Measurements from ENCODE around the gene EXOC3. TPM values are rescaled to one million over a fixed set of nuclear protein-coding genes. Genes with fewer than 3 reads are reported as not detected.
"Not testable (repeated sequence)": the region's sequence is repeated elsewhere in the genome, so short reads cannot be mapped to it uniquely, and the experiment has no call there.

The EXOC3 gene
- total and polyA plus RNA-seq, 4 donors = 31.3 to 88.9 (median 59.9) TPM

DNA sequence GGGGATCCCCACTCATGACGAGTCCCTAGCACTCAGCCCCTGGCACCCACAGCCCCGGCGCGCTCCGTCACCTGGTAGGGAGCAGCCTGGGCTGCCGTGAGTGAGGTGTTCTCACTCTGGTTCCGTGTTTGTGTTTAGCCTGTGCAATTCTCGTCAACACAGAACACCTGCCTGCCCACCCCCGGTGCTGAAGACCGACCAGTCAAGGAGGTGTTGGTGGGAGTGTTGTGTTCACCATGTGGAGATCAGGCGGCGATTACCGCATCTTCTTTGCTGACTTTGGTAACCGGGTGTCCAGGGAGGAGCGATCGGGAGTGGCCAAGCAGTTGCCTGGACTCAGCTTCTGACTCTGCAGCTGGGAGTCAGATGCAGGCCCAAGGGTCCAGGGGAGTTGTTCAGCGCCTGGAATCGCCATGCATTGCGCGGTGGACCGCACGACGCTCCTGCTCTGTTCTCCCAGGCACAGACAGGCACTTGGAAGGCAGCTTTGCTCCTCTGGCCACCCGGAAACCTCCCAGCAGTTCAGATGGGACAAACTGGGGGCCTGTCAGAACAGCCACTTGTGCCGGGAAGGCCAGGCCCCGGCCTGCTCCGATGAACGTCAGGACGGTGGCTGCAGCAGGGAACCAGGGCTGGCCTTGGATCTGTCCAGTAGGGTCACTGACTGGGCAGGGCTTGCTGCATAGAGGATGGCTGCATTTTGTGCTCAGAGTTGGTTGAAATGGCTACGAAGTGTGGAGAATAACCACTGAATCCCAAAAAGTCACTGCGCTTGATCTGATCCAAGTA is 28.2 kb downstream of the EXOC3 start:
- intact Hi-C loops (cut with DNase I) = loop anchor here in 1 of 2 donors (10.0 kb wide), 1 partner anchor 144 kb away; the partner anchor contains the start of gene CEP72

DNA sequence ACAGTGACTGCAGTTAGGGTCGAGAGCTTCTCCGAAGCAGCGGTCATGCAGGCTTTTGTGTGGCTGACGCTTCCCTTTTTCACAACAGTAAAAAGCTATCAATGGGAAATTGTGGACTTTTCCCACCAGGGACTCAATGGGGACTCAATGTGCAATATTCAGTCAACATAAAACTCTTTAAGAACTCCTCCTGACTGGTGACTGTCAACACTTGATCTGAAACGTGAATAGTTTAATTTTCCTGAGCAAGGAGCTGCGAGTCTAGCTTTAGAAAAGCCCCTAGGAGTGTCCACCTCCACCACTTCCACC is 28.7 kb downstream of the EXOC3 start:
- Histone ChIP-seq H3K4me3 (ENCODE audit: low read length in 2 of 2) (no peak overlapping the region), H3K9me3 (ENCODE audit: control insufficient read depth, low read length) (no peaks in the 10 kb centered on the region), H3K36me3 (ENCODE audit: control insufficient read depth in 1 of 2, insufficient read depth in 2 of 2, low read length in 1 of 2) (no peaks in the 10 kb centered on the region), H3K4me1 (ENCODE audit: control insufficient read depth in 1 of 2, insufficient read depth in 2 of 2, low read length in 2 of 2) (no peaks in the 10 kb centered on the region), H3K27me3 (ENCODE audit: control insufficient read depth in 1 of 2, insufficient read depth in 2 of 2, low read length in 1 of 2) (no peaks in the 10 kb centered on the region), H3K27ac (ENCODE audit: low read depth in 1 of 2, low read length in 2 of 2) (no peak overlapping the region)
- WGBS, 2 donors = 80 to 88% methylated on average over 6 of the region's 6 CpGs
- DNase-seq (no peak), ATAC-seq (ENCODE audit: low FRiP score) (no peak)
- intact Hi-C loops (cut with DNase I) = loop anchor here in 1 of 2 donors (10.0 kb wide), 1 partner anchor 143 kb away; the partner anchor contains the start of gene CEP72

More for the DNA sequence above, 28.2 kb downstream of the EXOC3 start:
- no peak overlapping the region for H3K4me3 ChIP-seq (ENCODE audit: low read length in 2 of 2)
- no peaks in the 10 kb centered on the region for H3K36me3 ChIP-seq (ENCODE audit: control insufficient read depth in 1 of 2, insufficient read depth in 2 of 2, low read length in 1 of 2)
- no peak overlapping the region for H3K27ac ChIP-seq (ENCODE audit: low read depth in 1 of 2, low read length in 2 of 2)
- H3K27me3 ChIP-seq (ENCODE audit: control insufficient read depth in 1 of 2, insufficient read depth in 2 of 2, low read length in 1 of 2) = no peaks in the 10 kb centered on the region
- H3K4me1 ChIP-seq (ENCODE audit: control insufficient read depth in 1 of 2, insufficient read depth in 2 of 2, low read length in 2 of 2) = no peaks in the 10 kb centered on the region
- ATAC-seq (ENCODE audit: low FRiP score) = no peak
- 90 to 94% methylated on average over 31 of the region's 31 CpGs for WGBS, 2 donors
- no peaks in the 10 kb centered on the region for H3K9me3 ChIP-seq (ENCODE audit: control insufficient read depth, low read length)
- DNase-seq = peak; percentile 45 to 62

DNA sequence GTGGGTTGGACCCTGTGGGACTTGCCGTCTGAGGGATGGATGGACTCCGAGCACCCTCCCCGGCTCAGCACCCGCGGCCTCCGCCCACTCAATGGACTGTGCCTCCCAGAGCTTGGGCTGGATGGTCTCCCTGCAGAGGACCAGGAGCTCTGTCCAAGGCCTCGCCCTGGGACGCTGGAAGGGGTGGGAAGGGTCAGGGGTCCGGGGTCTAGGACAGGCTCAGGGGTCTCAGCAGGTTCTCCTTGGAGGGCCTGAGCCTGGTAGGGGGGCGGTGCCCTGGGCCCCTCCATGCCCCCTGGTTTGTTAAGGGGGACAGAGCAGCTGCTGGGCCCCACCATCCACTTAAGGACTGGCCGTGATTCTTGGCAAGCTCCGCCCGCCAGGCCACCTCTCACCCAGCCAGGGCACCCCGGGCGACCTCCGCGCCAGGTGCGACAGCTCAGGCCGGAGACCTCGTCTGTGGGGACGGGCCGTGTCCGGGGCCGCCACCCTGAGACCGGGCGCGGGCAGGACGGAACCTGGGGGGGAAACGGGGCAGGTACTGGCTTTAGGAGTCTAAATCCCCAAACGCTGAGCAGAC is 29.2 kb downstream of the EXOC3 start:
- peak; percentile 64 to 80 for DNase-seq
- intact Hi-C loops (cut with DNase I) = loop anchor here in 1 of 2 donors (10.0 kb wide), 1 partner anchor 143 kb away; the partner anchor contains the start of gene CEP72

DNA sequence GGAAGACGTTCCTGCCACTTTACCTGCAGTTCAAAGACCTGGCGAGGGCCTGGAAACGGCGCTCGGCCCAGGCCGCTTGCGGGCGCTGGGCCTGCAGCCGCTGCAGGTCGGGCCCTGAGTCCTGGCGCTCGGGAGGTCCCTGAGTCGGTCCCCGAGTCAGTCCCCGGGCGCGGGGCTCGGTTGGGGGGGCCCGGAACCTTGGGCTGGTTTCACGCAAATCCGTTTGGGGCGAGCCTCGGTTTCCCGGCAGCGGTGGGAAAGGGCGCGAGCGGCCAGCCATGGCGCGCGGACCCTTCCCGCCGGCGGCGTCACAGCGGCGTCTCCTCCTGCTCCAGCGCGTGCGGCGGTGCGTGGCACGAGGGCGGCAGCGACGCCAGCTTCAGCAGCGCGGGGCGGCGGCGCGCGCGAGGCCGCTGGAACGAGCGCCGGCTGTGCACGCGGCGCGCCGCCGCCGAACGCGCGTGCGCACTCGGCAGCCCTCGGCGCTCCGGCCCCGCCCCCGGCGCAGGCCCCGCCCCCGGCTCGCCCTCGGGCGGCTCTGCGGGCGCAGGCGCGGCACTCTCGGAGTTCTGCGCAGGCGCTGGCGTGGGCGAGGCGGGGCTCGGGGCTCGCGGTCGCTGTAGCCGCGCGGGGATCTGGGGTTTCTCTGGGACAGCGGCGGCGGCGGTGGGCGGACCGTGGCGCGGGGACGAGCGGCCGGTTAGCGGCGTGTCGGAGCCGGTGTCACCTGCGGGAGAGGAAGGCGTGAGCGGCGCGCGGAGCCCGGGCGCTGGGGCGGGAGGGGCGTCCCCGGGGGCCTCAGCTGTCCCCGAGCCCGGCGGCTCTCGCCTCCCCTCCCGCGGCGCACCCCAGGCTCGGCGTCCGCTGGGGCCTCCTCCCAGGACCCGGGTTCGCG is 29.9 kb downstream of the EXOC3 start:
- Histone ChIP-seq H3K4me3 (ENCODE audit: low read length in 2 of 2) (peak overlapping the region; percentile 71 to 82), H3K27me3 (ENCODE audit: control insufficient read depth in 1 of 2, insufficient read depth in 2 of 2, low read length in 1 of 2) (no peaks in the 10 kb centered on the region), H3K9me3 (ENCODE audit: control insufficient read depth, low read length) (no peaks in the 10 kb centered on the region), H3K4me1 (ENCODE audit: control insufficient read depth in 1 of 2, insufficient read depth in 2 of 2, low read length in 2 of 2) (no peaks in the 10 kb centered on the region), H3K27ac (ENCODE audit: low read depth in 1 of 2, low read length in 2 of 2) (no peak overlapping the region), H3K36me3 (ENCODE audit: control insufficient read depth in 1 of 2, insufficient read depth in 2 of 2, low read length in 1 of 2) (no peaks in the 10 kb centered on the region)
- intact Hi-C loops (cut with DNase I) = loop anchor here in 1 of 2 donors (10.0 kb wide), 1 partner anchor 142 kb away; the partner anchor contains the start of gene CEP72
- WGBS, 2 donors = 0 to 1% methylated on average over 46 to 137 of the region's 137 CpGs
- peak; percentile 91 to 97 for DNase-seq
- ATAC-seq (ENCODE audit: low FRiP score) = peak; percentile 89

More for the DNA sequence above, 29.2 kb downstream of the EXOC3 start:
- peak; percentile 37 for ATAC-seq (ENCODE audit: low FRiP score)
- Histone ChIP-seq H3K9me3 (ENCODE audit: control insufficient read depth, low read length) (no peaks in the 10 kb centered on the region), H3K27me3 (ENCODE audit: control insufficient read depth in 1 of 2, insufficient read depth in 2 of 2, low read length in 1 of 2) (no peaks in the 10 kb centered on the region), H3K27ac (ENCODE audit: low read depth in 1 of 2, low read length in 2 of 2) (no peak overlapping the region), H3K4me3 (ENCODE audit: low read length in 2 of 2) (peak overlapping the region; percentile 3 to 9), H3K36me3 (ENCODE audit: control insufficient read depth in 1 of 2, insufficient read depth in 2 of 2, low read length in 1 of 2) (no peaks in the 10 kb centered on the region), H3K4me1 (ENCODE audit: control insufficient read depth in 1 of 2, insufficient read depth in 2 of 2, low read length in 2 of 2) (no peaks in the 10 kb centered on the region)
- whole genome bisulfite sequencing, 2 donors = 10 to 18% methylated on average over 29 to 30 of the region's 30 CpGs

DNA sequence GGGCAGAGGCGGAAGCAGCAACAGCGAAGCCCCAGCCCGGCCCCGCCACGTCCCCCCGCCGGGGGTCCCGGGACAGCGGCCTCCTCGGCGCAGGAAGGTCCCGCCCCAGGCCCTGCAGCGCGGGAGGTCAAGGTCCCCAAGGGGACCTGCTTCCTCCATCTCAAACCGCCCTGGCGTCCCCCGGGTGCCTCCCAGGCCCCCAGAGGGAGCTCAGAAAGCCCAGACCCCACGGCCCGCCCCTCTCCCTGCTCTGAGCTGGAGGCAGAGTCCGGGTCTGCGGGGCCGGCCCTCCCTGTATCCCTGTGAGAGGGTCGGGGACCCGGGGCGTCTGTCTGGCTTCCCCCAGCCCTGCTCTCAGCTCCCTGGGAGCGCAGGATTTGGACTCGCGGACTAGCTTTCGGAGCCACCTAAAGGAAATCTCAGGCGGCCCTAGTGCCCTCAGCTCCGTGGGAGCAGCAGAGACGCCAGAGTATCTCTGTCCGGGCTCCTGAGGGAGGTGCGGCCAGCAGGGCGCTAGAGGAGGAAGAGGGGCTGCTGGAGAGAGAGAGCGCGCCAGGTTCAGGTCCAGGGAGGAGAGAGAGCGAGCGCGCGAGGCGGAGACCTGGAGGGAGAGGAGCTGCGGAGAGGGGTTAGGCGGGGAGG is 30.7 kb downstream of the EXOC3 start:
- peak; percentile 63 to 83 for DNase-seq
- ATAC-seq (ENCODE audit: low FRiP score) = no peak
- 0% methylated on average over 42 to 44 of the region's 44 CpGs for WGBS, 2 donors
- intact Hi-C loops (cut with DNase I) = loop anchor here in 1 of 2 donors (10.0 kb wide), 1 partner anchor 141 kb away; the partner anchor contains the start of gene CEP72
- Histone ChIP-seq H3K36me3 (ENCODE audit: control insufficient read depth in 1 of 2, insufficient read depth in 2 of 2, low read length in 1 of 2) (no peaks in the 10 kb centered on the region), H3K27me3 (ENCODE audit: control insufficient read depth in 1 of 2, insufficient read depth in 2 of 2, low read length in 1 of 2) (no peaks in the 10 kb centered on the region), H3K4me1 (ENCODE audit: control insufficient read depth in 1 of 2, insufficient read depth in 2 of 2, low read length in 2 of 2) (no peaks in the 10 kb centered on the region), H3K4me3 (ENCODE audit: low read length in 2 of 2) (peak overlapping the region; percentile 71 to 82), H3K9me3 (ENCODE audit: control insufficient read depth, low read length) (no peaks in the 10 kb centered on the region), H3K27ac (ENCODE audit: low read depth in 1 of 2, low read length in 2 of 2) (no peak overlapping the region)

DNA sequence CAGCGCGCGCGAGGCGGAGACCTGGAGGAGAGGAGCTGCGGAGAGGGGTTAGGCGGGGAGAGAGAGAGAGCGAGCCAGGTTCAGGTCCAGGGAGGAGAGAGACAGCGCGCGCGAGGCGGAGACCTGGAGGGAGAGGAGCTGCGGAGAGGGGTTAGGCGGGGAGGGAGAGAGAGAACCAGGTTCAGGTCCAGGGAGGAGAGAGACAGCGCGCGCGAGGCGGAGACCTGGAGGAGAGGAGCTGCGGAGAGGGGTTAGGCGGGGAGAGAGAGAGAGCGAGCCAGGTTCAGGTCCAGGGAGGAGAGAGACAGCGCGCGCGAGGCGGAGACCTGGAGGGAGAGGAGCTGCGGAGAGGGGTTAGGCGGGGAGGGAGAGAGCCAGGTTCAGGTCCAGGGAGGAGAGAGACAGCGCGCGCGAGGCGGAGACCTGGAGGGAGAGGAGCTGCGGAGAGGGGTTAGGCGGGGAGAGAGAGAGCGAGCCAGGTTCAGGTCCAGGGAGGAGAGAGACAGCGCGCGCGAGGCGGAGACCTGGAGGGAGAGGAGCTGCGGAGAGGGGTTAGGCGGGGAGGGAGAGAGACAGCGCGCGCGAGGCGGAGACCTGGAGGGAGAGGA is 31.4 kb downstream of the EXOC3 start:
- H3K4me1 ChIP-seq (ENCODE audit: control insufficient read depth in 1 of 2, insufficient read depth in 2 of 2, low read length in 2 of 2); H3K27ac ChIP-seq (ENCODE audit: low read depth in 1 of 2, low read length in 2 of 2); H3K36me3 ChIP-seq (ENCODE audit: control insufficient read depth in 1 of 2, insufficient read depth in 2 of 2, low read length in 1 of 2); H3K4me3 ChIP-seq (ENCODE audit: low read length in 2 of 2); ATAC-seq (ENCODE audit: low FRiP score); H3K9me3 ChIP-seq (ENCODE audit: control insufficient read depth, low read length); H3K27me3 ChIP-seq (ENCODE audit: control insufficient read depth in 1 of 2, insufficient read depth in 2 of 2, low read length in 1 of 2): not testable (repeated sequence)
- intact Hi-C loops (cut with DNase I) = loop anchor here in 1 of 2 donors (10.0 kb wide), 1 partner anchor 140 kb away; the partner anchor contains the start of gene CEP72
- DNase-seq = peak in 1 of 2 donors; percentile 8
- 0 to 1% methylated on average over 7 to 14 of the region's 50 CpGs for WGBS, 2 donors

DNA sequence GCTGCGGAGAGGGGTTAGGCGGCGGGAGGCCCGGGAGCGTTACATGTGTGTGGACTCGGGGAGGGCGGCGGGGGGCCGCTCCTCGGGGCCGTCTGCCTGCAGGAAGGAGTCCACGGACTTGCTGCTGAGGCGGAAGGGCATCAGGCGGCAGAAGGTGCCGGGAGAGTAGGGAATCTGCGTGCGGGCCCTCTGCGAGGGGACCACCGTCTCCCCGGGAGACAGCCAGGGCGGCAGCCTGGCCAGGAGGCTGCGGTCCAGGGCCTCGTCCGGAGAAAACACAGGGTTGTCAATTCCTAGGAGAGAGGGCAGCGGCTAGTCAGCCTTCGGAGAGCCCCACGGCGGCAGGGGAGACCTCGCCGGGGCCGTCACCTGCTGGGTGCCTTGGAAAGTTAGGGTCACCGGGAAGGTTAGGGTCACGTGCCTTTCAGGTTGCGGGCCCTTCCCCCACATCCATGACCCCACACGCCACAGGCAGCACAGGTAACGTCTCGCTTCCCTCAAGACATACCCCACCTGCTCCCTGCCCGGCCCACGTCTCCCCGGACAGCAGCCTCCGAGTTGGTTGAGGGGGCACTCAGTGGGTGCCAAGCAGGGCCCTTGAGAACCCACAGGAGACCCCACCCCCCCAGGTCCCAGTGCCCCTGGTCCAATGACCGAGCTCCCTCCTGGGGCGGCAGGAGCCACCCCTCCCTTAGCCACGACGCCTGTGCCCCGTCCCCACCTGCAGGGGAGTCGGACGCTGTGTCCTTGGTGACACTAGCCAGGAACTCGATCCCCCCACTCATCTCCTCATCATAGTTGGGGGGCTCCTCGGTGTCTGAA is 32.1 kb downstream of the EXOC3 start:
- 17 to 25% methylated on average over 37 to 50 of the region's 50 CpGs for WGBS, 2 donors
- Histone ChIP-seq H3K4me1 (ENCODE audit: control insufficient read depth in 1 of 2, insufficient read depth in 2 of 2, low read length in 2 of 2) (no peaks in the 10 kb centered on the region), H3K27me3 (ENCODE audit: control insufficient read depth in 1 of 2, insufficient read depth in 2 of 2, low read length in 1 of 2) (no peaks in the 10 kb centered on the region), H3K9me3 (ENCODE audit: control insufficient read depth, low read length) (no peaks in the 10 kb centered on the region), H3K4me3 (ENCODE audit: low read length in 2 of 2) (no peak overlapping the region), H3K36me3 (ENCODE audit: control insufficient read depth in 1 of 2, insufficient read depth in 2 of 2, low read length in 1 of 2) (no peaks in the 10 kb centered on the region), H3K27ac (ENCODE audit: low read depth in 1 of 2, low read length in 2 of 2) (no peak overlapping the region)
- ATAC-seq (ENCODE audit: low FRiP score) = no peak
- intact Hi-C loops (cut with DNase I) = loop anchor here in 1 of 2 donors (10.0 kb wide), 1 partner anchor 140 kb away; the partner anchor contains the start of gene CEP72
- peak; percentile 45 to 77 for DNase-seq
